ENCODE results near the gene GREB1L.
"Not testable (repeated sequence)": the region's sequence is repeated elsewhere in the genome, so short reads cannot be mapped to it uniquely, and the experiment has no call there.

GREB1L gene

GRCh38 chr18:21307578-21307977 lies 65.5 kb downstream of the GREB1L start:
- DNase-seq, result no peak

- no peak for DNase-seq
Measured at GRCh38 chr18:21309248-21309647, 67.2 kb downstream of the GREB1L start.

DNA sequence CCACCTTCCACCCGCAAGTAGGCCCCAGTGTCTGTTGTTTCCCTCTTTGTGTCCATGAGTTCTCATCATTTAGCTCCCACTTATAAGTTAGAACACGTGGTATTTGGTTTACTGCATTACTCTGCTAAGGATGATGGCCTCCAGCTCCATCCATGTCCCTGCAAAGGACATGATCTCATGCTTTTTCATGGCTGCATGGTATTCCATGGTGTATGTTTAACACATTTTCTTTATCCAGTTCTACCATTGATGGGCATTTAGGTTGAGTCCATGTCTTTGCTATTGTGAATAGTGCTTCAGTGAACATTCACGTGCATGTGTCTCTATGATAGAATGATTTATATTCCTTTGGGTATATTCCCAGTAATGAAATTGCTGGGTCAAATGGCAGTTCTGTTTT lies 69.9 kb downstream of the GREB1L start:
- not testable (repeated sequence) for DNase-seq

GRCh38 chr18:21313576-21313975 lies 71.5 kb downstream of the GREB1L start:
- no peak for DNase-seq

- DNase-seq, result no peak
Measured at GRCh38 chr18:21314724-21315123, 72.7 kb downstream of the GREB1L start.

DNA sequence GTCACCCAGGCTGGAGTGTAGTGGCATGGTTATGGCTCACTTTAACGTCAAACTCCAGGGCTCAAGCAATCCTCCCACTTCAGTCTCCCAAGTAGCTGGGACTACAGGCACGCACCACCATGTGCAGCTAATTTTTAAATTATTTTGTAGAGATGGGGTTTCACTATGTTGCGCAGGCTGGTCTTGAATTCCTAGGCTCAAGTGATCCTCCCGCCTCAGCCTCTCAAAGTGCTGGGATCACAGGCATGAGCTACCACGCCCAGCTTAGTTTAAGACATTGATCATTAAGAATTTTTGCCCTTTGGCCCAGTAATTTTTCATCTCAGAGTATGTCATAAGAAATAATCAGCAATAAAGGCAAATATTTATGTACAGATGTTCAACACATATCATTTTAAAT lies 73.1 kb downstream of the GREB1L start:
- DNase-seq, result not testable (repeated sequence)

DNA sequence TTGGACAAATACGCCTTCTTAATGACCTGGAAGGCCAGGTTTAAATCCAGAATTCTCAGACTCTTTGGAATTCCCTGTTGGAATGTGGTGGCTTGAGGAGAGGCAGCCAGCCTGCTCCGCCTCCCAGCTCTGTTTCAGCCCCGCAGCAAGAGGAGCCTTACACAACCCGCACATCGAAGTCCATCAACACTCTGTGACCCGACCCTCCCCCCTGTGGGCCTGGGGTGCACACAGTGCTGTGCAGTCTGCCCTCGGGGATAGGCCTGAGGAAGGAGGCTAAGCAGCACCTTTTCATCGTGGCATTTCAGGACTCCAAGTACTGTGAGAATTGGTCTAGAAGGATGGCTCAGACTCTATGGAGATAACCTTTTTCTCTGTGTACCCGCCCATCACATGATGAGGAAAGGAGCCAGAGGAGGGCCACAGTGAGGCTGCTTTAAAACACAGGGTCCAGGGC lies 73.7 kb downstream of the GREB1L start:
- DNase-seq, result no peak

DNA sequence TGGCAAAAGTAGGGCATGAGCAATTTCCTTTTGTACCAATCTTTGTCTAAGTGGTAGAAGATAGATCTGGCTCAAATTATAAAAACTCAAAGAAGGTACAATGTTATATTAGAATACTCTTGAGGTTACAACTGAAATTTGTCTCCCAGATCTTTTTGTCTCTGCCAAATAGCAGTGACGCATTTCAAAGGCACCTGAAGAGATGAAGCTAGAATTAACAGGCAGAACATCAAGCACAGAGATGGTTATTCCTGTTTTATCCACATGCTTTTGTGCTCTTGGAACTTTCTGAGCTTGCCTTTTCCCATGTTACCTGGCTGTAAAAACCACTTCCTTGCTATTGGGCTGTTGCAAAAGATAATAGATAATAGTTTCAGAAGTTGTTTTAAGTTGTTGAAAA lies 74.3 kb downstream of the GREB1L start:
- no peak for DNase-seq

GRCh38 chr18:21321711-21322110 lies 79.7 kb downstream of the GREB1L start:
- no peak for DNase-seq

DNA sequence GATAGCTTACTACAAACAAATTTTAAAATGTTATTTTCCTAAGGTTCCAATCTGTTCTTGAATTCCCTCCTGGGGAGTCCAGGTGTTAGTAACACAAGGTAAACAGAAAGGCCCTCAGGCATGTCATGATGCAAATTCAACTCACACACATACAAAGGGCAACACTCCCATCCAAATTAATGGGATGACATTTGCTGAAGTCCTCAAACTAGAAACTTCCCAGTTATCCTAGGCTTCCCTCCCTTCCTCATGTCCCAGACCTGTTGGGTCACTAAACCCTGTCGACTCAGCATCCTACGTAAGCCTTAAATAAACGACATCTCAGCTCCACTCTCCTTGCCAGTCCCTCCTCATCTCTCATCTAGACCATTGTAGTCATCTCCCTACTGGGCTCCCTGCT lies 85.1 kb downstream of the GREB1L start:
- DNase-seq, result no peak

DNA sequence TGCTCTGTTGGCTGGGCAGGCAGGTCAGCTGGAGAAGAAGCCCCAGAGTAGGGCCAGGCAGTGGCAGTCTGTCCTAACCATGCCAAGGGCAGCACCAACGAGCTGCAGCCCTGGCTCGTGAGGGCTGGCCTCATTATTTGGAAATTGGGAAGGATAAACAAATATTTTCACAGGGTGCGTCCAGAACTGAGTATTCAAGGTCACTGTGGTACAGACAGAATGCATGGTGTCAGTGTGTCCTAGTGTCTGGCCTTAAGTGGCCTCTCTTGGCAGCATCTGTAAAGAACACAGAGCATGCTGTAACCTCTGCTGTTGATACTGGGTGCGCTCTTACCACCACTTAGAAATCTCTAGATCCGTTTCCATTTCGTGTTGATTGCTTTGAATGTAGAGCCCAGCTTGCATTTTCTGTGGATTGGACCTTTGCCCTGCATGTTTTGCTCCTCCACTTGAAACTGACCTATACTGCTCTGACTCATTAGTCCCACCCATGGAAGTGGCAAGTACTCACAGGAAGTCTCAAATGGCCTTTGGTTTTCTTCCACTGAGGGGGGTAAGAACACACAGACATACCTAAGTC lies 88.2 kb downstream of the GREB1L start:
- DNase-seq, result peak in 1 of 14 donors; percentile 2

- DNase-seq, result no peak
Measured at GRCh38 chr18:21331065-21331464, 89.0 kb downstream of the GREB1L start.

- no peak for DNase-seq
Measured at GRCh38 chr18:21335927-21336488, 94.0 kb downstream of the GREB1L start.

- DNase-seq, result no peak
Measured at GRCh38 chr18:21336846-21337245, 94.8 kb downstream of the GREB1L start.

GRCh38 chr18:21341141-21341540 lies 99.1 kb downstream of the GREB1L start:
- no peak for DNase-seq

GRCh38 chr18:21342372-21342771 lies 100.3 kb downstream of the GREB1L start:
- DNase-seq, result no peak

- DNase-seq, result no peak
Measured at GRCh38 chr18:21344860-21345259, 102.8 kb downstream of the GREB1L start.

DNA sequence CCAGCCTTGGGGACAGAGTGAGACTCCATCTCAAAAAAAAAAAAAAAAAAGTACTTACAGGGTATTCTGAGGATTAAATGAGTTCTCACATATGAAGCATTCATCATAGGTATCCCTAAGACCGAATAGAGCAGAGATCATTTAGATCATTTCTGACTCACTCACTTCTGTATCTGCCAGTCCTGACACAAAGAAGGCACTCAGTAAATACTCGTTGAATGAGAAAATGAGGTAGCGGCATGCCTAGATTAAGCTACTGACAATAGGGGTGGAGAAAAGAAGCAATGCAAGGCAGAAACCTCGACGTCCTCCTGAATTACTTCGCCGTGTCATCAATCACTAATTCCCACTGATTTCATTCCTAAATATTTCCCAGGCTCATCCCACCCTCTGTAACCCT lies 103.8 kb downstream of the GREB1L start:
- DNase-seq, result no peak

DNA sequence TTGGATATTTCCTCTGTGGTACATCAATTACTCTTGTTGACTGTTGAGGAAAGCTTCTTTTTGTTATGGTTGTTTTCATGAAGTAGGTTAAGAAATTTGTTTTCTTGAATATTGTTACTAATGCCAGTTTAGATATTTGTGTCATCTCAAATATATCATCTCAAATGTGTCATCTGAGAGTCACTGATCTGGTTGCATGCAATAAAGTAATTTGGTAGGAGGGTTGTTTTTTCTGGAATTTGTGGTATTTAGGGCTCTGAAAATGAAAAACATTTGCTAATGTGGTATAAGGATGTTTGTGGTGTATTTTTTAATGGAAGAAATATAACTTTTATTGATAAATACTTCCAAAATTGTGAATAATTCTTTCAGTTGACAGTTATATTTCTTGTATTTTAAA lies 117.7 kb downstream of the GREB1L start:
- DNase-seq, result no peak

GRCh38 chr18:21361307-21361880 lies 119.4 kb downstream of the GREB1L start:
- peak in 1 of 14 donors; percentile 11 for DNase-seq

DNA sequence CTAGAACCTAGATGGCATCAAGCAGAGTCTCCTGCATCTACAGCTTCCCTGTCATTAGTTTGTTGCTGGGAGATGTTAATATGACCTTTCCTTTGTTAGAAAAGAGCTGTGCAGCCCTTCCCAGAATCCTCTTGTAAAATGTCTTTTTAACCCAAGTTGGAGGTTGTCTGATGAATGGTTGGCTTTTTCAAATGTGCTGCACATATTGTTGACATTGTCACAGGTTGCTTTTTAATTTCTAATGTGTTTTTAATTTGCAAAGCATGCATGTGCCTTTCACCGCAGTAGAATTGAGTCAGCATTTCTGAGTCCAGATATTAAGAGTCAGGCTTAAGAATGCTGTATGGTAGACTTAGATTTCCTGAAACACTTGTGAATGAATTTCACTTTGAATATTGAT lies 120.8 kb downstream of the GREB1L start:
- no peak for DNase-seq

- DNase-seq, result peak in 1 of 14 donors; percentile 24
Measured at GRCh38 chr18:21363348-21363747, 121.3 kb downstream of the GREB1L start.

DNA sequence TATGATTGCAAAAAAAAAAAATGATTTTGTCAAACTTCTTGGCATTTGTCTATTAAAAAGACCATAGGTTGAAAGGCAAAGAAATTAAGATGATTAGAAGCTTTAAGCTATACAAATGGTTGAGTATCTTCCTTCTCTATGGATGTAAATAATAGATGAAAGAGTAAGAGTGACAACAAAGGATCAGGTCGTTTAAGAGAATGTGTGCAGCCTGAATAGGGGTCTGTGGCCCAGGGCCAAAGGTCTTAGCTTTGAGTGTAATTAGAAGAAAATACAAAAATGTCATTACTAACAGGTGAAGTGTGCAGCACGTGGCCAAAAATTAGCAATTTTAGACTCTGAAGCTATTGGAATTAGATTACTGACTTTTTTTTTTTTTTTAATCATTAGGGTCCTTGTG lies 122.4 kb downstream of the GREB1L start:
- DNase-seq, result no peak

DNA sequence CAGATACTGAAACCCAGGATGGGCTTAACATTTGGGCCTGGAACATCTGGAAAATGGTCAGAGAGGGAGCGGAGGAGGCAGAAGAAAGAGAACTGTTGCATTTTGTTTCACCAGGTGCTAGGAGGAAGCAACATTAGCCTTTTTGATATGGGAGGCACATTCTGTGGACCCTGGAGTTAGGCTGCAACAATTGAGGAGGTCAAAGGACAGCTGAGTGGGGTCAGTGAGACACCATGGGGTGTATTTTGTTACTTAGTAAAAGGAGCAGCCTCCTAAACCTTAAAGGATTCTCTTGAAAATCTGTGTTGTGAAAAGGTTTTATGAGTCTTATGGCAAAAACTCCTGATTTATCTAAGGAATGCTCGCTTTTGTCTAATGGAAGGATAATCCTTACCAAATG lies 124.9 kb downstream of the GREB1L start:
- DNase-seq, result no peak
